K562 (cell line): Measurements from ENCODE around the gene CNGB1. TPM values are rescaled to one million over a fixed set of nuclear protein-coding genes. Genes with fewer than 3 reads are reported as not detected.

ENCODE experiments used
- CAMTA2 ChIP-seq: fragments of 250-450 bp; sonication (Bioruptor Pico); conservative IDR thresholded peaks from 2 replicates; pipeline ENCODE4 v1.5.1; 2022
- CEBPZ ChIP-seq: fragments of 150-350 bp; IDR thresholded peaks from 2 replicates; pipeline ENCODE4 v1.6.1; 2014; ENCODE audit warnings: low read depth, mild to moderate bottlenecking, low read length, borderline replicate concordance
- CTCF ChIP-seq, 3 experiments: IDR thresholded peaks in 2 of 3; conservative IDR thresholded peaks in 1 of 3; 2 replicates each; pipeline ENCODE4 v1.5.1; 2011 to 2012; ENCODE audit warnings: low read length in 3 of 3, mild to moderate bottlenecking in 3 of 3, control low read depth in 2 of 3, improper control_type of control experiment in 1 of 3, inconsistent platforms in 1 of 3, low read depth in 1 of 3, mixed read lengths in 1 of 3, moderate library complexity in 1 of 3; ENCODE audit not compliant: insufficient read depth in 2 of 3
- HDGF ChIP-seq: fragments of 450-650 bp; IDR thresholded peaks from 2 replicates; pipeline ENCODE4 v1.6.1; 2016
- KAT7 ChIP-seq: sonication (generic); formaldehyde crosslinking; IDR thresholded peaks from 2 replicates; pipeline ENCODE4 v1.8.0; 2022; ENCODE audit warnings: missing genetic modification reagents, mild to moderate bottlenecking, borderline replicate concordance
- KDM2B ChIP-seq: fragments of 250-450 bp; sonication (Bioruptor Pico); IDR thresholded peaks from 2 replicates; pipeline ENCODE4 v1.8.0; 2021; ENCODE audit warnings: mild to moderate bottlenecking, moderate library complexity
- MXD1 ChIP-seq: fragments of 250-450 bp; sonication (Bioruptor Pico); IDR thresholded peaks from 2 replicates; pipeline ENCODE4 v1.8.0; 2021; ENCODE audit warnings: borderline replicate concordance, mild to moderate bottlenecking, moderate library complexity; ENCODE audit not compliant: poor library complexity, severe bottlenecking
- NFIC ChIP-seq: fragments of 450-650 bp; IDR thresholded peaks from 2 replicates; pipeline ENCODE4 v1.6.1; 2017; ENCODE audit warnings: mild to moderate bottlenecking, inconsistent platforms
- RAD21 ChIP-seq, 2 experiments: fragments of 250-450 bp in 1 of 2; fragments of 450-650 bp in 1 of 2; sonication (Bioruptor Pico) in 1 of 2; formaldehyde crosslinking in 1 of 2; IDR thresholded peaks in 1 of 2; conservative IDR thresholded peaks in 1 of 2; 2 replicates each; pipeline versions ENCODE4 v1.4.0 to v1.8.0; 2020 to 2022; ENCODE audit warnings: mild to moderate bottlenecking in 2 of 2, moderate library complexity in 1 of 2
- THAP7 ChIP-seq: fragments of 250-450 bp; sonication (Bioruptor Pico); IDR thresholded peaks from 2 replicates; pipeline ENCODE4 v1.5.0; 2021
- VEZF1 ChIP-seq: fragments of 200-800 bp; sonication (Bioruptor generic); IDR thresholded peaks from 2 replicates; pipeline ENCODE4 v1.6.1; 2017; ENCODE audit warnings: missing genetic modification characterization, missing compliant biosample characterization
- ZBTB43 ChIP-seq: sonication (generic); formaldehyde crosslinking; IDR thresholded peaks from 2 replicates; pipeline ENCODE4 v1.8.0; 2023; ENCODE audit warnings: mild to moderate bottlenecking, missing genetic modification reagents
- ZNF24 ChIP-seq: fragments of 450-650 bp; IDR thresholded peaks from 2 replicates; pipeline ENCODE4 v1.6.1; 2016
- ZNF699 ChIP-seq: fragments of 250-450 bp; sonication (Bioruptor Pico); IDR thresholded peaks from 2 replicates; pipeline ENCODE4 v1.8.0; 2021; ENCODE audit warnings: mild to moderate bottlenecking, moderate library complexity; ENCODE audit not compliant: insufficient replicate concordance
- polyA plus RNA-seq, 8 experiments: library from polyadenylated mRNA; depleted of rRNA in 4 of 8; stranded (reverse) in 5 of 8; unstranded in 3 of 8; fragments of >200 nt; fragmentation: Nextera tagmentation in 2 of 8; fragmentation: Illumina TruSeq in 1 of 8; extraction: Ambion mirVana in 2 of 8; extraction: Trizol in 1 of 8; gene quantifications; 2 replicates each; pipeline versions ENCODE4 v1.2.1 to v1.2.3, GENCODE V29; 2011 to 2014; ENCODE audit warnings: inconsistent platforms in 1 of 8, missing spikeins in 1 of 8
- total RNA-seq, 7 experiments: library from RNA; depleted of rRNA in 6 of 7; stranded (reverse); fragments of >200 nt in 6 of 7; fragmentation: Illumina TruSeq in 2 of 7; extraction: Trizol in 2 of 7; gene quantifications; 2 replicates each; pipeline versions ENCODE4 v1.2.1 to v1.2.3, GENCODE V29; 2011 to 2021; ENCODE audit warnings: low replicate concordance in 1 of 7

The CNGB1 gene
- total and polyA plus RNA-seq, 9 of the 15 experiments (the other 6 are each of a cell fraction or from before 2014, with no cell fraction given), result not detected

- peak; percentile 75 for TF ChIP-seq VEZF1 (CRISPR knock-in tag)
- no peak for TF ChIP-seq CEBPZ
- TF ChIP-seq ZNF24, result no peak
- no peak for TF ChIP-seq KDM2B (CRISPR knock-in tag)
- TF ChIP-seq MXD1 (CRISPR knock-in tag), result no peak
- TF ChIP-seq KAT7 (CRISPR knock-in tag), result no peak
- TF ChIP-seq CTCF (IDR thresholded peaks at IDR 0.05 in 2 of 3, conservative IDR thresholded peaks at IDR 0.05 in 1 of 3; ENCODE audit: insufficient read depth in 2 of 3, low read depth in 1 of 3, low read length in 3 of 3), result peak; percentile 56 to 77 (median 57)
- no peak for TF ChIP-seq THAP7 (CRISPR knock-in tag)
- TF ChIP-seq ZNF699 (CRISPR knock-in tag), result no peak
- TF ChIP-seq CAMTA2 (CRISPR knock-in tag), result no peak
- peak; percentile 84 to 89 for TF ChIP-seq RAD21 (CRISPR knock-in tag; conservative IDR thresholded peaks at IDR 0.05 in 1 of 2, IDR thresholded peaks at IDR 0.05 in 1 of 2)
- no peak for TF ChIP-seq HDGF
- no peak for TF ChIP-seq ZBTB43 (CRISPR knock-in tag)
- peak; percentile 25; the same call in 1 of the 2 replicates for TF ChIP-seq NFIC
Measured at GRCh38 chr16:57863434-57864160, 107.3 kb downstream of the CNGB1 start (continued).
